Hepatocyte (in vitro differentiated cells): ENCODE results near the gene ZCCHC3.

ENCODE experiments used
- EZH2 ChIP-seq: fragments of 200-600 bp; sonication (generic); IDR thresholded peaks from 2 replicates; pipeline ENCODE4 v1.6.1; 2016; ENCODE audit warnings: antibody characterized with exemption, mild to moderate bottlenecking, borderline replicate concordance
- TF ChIP-seq, protein P1 (sequence below): fragments of 200-600 bp; sonication (generic); IDR thresholded peaks from 2 replicates; pipeline ENCODE4 v1.5.1; 2016; ENCODE audit warnings: antibody characterized with exemption, mild to moderate bottlenecking; ENCODE audit not compliant: poor library complexity

DNA sequence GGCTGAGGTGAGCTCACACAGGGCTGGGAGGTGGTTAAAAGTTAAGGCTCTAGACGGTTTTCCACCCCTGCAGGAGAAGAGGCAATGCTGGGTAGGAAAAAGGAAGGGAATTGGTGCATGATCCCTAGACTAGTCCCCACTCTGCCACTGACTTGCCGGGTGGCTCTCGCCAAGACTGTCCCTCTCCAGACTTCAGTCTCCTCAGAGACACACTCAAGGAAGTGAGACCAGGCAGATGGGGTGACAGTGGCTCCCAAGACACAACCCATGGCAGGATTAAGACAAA lies 19.9 kb upstream of the ZCCHC3 start:
- TF ChIP-seq, protein P1, sequence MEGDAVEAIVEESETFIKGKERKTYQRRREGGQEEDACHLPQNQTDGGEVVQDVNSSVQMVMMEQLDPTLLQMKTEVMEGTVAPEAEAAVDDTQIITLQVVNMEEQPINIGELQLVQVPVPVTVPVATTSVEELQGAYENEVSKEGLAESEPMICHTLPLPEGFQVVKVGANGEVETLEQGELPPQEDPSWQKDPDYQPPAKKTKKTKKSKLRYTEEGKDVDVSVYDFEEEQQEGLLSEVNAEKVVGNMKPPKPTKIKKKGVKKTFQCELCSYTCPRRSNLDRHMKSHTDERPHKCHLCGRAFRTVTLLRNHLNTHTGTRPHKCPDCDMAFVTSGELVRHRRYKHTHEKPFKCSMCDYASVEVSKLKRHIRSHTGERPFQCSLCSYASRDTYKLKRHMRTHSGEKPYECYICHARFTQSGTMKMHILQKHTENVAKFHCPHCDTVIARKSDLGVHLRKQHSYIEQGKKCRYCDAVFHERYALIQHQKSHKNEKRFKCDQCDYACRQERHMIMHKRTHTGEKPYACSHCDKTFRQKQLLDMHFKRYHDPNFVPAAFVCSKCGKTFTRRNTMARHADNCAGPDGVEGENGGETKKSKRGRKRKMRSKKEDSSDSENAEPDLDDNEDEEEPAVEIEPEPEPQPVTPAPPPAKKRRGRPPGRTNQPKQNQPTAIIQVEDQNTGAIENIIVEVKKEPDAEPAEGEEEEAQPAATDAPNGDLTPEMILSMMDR: no peak
- no peak for TF ChIP-seq EZH2
